Panc1 (cell line): ENCODE measurements around the gene SRP19.

Source experiments
- CTCF ChIP-seq: fragments of 450-650 bp; IDR thresholded peaks from 2 replicates; pipeline ENCODE4 v1.5.1; 2017; ENCODE audit warnings: mild to moderate bottlenecking
- POLR2AphosphoS5 ChIP-seq: IDR thresholded peaks from 2 replicates; pipeline ENCODE4 v1.6.1; 2012; ENCODE audit warnings: mild to moderate bottlenecking, low read depth, low read length, moderate library complexity
- SIN3A ChIP-seq: IDR thresholded peaks from 2 replicates; pipeline ENCODE4 v1.6.1; 2012; ENCODE audit warnings: low read depth, mild to moderate bottlenecking, low read length, moderate library complexity, borderline replicate concordance; ENCODE audit not compliant: insufficient read depth

- TF ChIP-seq POLR2AphosphoS5 = no peak
- no peak for TF ChIP-seq CTCF
- no peak for TF ChIP-seq SIN3A
Observed at GRCh38 chr5:112863549-112863948, 2.5 kb downstream of the SRP19 start.
